22Rv1 (cell line): ENCODE data around the gene SCO1.
A peak's percentile ranks its signal among the peaks of the same experiment; 100 is the strongest.

Source experiments
- H3K27ac ChIP-seq: fragments of 450-650 bp; 2 replicates; pipeline ENCODE4 v1.5.1; 2017
- CTCF ChIP-seq: fragments of 450-650 bp; IDR thresholded peaks from 2 replicates; pipeline ENCODE4 v1.5.1; 2017; ENCODE audit warnings: mild to moderate bottlenecking
- ZFX ChIP-seq: fragments of 450-650 bp; IDR thresholded peaks from 2 replicates; pipeline ENCODE4 v1.6.1; 2017; ENCODE audit warnings: antibody characterized with exemption, borderline replicate concordance

Gene SCO1

DNA sequence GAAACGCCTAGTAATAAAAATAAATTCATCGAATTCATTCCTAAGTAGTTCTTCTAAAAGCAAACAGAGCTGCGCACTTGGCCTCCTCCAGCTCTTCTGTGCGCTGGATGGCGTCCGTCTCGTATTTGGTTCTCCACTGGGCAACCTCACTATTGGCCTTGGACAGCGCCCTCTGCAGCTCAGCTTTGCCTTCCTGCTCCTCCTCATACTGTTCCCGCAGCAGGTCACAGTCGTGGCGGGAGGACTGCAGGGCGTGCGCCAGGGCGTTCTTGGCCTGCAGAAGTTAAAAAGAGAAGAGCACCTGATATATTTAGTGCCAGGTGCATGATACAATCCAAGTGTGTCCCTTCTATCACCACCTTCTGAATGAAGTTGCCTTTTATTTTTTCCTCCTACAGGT is 62.0 kb downstream of the SCO1 start:
- H3K27ac ChIP-seq = no peak overlapping the region
- no peak for TF ChIP-seq ZFX
- peak; percentile 26 for TF ChIP-seq CTCF

DNA sequence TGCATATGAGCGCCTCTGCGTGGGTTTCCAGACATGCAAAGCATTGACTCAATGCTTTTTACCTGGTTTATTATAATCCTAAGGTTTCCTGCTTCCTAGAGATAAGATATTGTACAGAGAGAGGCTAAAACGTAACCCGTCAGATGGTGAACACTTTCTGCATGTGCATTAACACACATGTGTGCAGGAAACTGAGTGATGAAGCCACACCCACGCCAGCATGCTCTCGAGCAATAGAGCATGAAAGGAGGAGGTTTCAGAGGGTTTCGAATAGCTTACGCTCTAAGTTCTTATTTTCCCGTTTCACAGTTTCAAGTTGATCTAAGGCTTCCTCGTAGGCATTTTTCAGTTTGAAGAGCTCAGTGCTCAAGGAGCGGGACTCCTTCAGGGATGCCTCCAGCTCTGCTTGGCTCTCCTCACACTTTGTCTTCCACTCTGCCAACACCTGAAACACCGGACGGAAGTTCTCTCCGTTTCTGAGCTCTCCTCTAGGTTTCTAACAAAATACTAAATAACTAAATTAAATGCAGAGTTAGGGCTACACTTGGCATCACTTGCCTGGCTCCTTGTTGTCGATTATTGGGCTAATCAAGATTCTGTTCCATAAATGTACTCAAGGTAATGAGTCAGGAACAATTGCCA is 63.5 kb downstream of the SCO1 start:
- H3K27ac ChIP-seq = no peak overlapping the region
- TF ChIP-seq CTCF = no peak
- no peak for TF ChIP-seq ZFX

DNA sequence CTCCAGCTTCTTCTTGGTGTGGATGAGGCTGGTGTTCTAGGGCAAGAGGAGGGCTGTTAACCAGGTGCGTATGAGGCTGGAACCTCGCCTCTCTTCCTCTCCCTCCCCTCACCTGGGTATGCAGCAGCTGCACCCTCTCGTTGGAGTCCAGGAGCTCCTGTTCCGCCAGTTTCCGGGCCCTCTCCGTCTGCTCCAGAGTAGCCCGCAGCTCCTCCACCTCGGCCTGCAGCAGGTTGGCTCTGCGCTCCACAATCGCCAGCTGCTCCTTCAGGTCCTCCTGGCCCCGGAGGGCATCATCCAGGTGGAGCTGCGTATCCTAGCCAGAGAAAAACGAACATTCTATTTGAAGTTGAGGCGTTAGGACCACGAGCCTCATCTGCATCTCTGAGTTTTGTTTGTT is 65.6 kb downstream of the SCO1 start:
- no peak for TF ChIP-seq ZFX
- TF ChIP-seq CTCF = no peak
- no peak overlapping the region for H3K27ac ChIP-seq

DNA sequence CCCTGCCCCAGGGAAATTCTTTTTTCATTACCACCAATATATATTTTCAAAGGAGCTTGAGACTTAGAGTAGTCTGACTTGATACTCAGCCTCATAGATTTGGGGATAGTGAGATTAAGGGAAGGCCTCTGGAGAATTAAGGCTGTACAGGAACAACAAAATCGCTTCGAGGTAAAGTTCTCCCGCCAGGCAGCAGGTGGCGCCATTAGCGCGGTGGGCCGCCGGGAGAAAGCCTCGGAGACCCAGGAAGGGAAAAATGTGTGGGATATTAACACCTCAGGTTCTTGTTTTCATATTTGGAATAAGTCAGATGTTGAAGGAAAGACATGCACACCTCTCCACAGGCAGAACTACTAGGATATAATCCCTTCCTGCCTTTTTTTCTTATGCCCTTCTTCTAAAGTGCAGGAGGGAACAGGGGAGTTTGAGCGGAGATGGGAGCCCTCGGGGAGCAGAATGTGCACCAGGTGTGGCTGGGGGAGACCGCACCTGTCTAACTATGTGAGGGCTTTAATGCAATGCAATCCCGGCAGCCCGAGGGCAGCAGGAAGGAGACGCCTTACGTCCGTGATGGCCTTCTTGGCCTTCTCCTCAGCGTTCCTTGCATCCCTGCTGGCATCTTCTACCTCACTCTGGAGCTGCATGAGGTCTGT is 66.2 kb downstream of the SCO1 start:
- H3K27ac ChIP-seq = no peak overlapping the region
- TF ChIP-seq ZFX (no peak), CTCF (peak; percentile 96)

DNA sequence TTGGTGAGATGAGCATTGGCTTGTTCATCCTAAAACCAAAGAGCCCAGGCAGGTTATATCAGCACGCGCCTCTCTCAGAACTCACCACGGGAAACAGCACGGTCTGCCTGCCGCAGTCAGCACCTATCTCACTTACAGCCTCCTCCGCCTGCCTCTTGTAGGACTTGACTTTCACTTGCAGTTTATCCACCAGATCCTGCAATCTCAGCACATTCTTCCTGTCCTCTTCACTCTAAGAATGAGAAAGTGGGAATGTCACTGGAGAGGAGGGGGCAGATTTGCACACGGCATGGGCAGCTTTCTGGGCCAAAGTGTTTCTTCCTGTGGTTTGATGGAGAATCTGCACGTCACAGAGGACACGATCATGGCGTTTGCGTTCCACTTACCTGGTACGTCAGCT is 67.6 kb downstream of the SCO1 start:
- TF ChIP-seq CTCF = no peak
- no peak for TF ChIP-seq ZFX
- no peak overlapping the region for H3K27ac ChIP-seq

DNA sequence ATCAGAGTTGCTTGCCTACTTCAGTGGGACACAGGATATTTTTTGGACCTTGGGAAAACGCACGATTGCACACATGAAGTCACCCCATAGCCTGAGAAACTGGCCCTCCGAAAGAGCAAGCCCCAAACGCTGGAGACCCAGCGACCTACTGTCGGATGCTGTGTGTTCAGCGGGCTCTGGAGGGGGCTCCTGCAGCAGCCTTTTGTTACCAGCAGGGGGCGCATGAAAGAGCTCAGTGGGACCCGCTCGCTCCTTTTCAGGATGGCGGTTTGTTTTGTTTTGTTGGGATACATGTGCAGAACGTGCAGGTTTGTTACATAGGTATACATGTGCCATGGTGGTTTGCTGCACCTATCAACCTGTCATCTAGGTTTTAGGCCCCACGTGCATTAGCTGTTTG is 68.6 kb downstream of the SCO1 start:
- TF ChIP-seq ZFX (no peak), CTCF (peak; percentile 72)
- H3K27ac ChIP-seq = no peak overlapping the region

DNA sequence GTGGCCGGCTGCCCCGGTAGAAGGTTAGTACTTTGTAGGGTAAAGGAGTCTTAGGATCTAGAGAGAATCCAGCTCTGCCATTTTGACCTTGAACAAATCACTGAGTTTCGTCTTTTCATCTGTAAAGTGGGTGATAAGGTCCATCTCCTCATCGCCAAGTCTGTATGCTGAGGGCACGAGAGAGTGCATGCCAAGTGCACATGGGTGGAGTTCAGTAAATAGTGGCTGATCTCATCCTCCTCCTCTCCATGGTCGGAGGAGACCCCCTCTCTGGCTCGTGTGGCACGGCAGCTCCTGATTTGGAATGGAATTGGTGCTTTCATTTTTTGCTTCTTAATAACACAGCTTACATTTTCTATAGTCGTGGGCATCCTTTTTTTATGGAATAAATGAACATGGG is 70.9 kb downstream of the SCO1 start:
- H3K27ac ChIP-seq = no peak overlapping the region
- no peak for TF ChIP-seq ZFX
- no peak for TF ChIP-seq CTCF
